K562 (cell line): ENCODE measurements around the gene SPAG9. TPM values are rescaled to one million over a fixed set of nuclear protein-coding genes. Genes with fewer than 3 reads are reported as not detected.

Experiments used
- ATAC-seq: fragments of 200-7000 bp; cut with Tn5 transposase; 3 replicates; pipeline ENCODE4 v1.9.1; 2020; ENCODE audit warnings: moderate library complexity
- BruUV-seq: library from RNA; stranded (reverse); fragments of 400-500 nt; replicated peaks from 2 replicates; lab custom pipeline; 2021; lab: Mats Ljungman, UMichigan
- CTCF ChIA-PET: fragments of 300-600 bp; formaldehyde crosslinking; extraction: SDS; loops from one replicate; lab custom pipeline; 2021; ENCODE audit warnings: low intra/inter-chr PET ratio; lab: Yijun Ruan, JAX
- POLR2A ChIA-PET: fragments of 300-600, 350-650 bp; sonication (Branson Sonifier 250); formaldehyde crosslinking; extraction: SDS; loops from one replicate; lab custom pipeline; 2021; ENCODE audit warnings: antibody characterized with exemption, inconsistent platforms; lab: Yijun Ruan, JAX
- DNase-seq, 4 experiments: peaks; one replicate each; pipeline versions ENCODE4 v3.0.0 to v3.0.0-alpha.2; 2011 to 2018; ENCODE audit warnings: low spot score in 3 of 4, mixed read lengths in 3 of 4; ENCODE audit errors: extremely low read depth in 1 of 4
- FAIRE-seq: peaks from 2 replicates; lab custom pipeline; 2011; peaks lifted over from hg19 to GRCh38; lab: Jason Lieb, UNC
- H2AFZ ChIP-seq: 2 replicates; pipeline ENCODE4 v1.6.0; 2011; ENCODE audit warnings: low read depth, low read length, control low read depth, inconsistent platforms
- H3K27ac ChIP-seq: fragments of 200-600 bp; 3 replicates; pipeline ENCODE4 v1.8.0; 2011; ENCODE audit warnings: low read depth, mild to moderate bottlenecking, control low read depth, inconsistent platforms, low read length, moderate library complexity, mixed read lengths; ENCODE audit errors: extremely low read depth
- H3K27me3 ChIP-seq, 2 experiments: fragments of 300-600 bp in 1 of 2; 2 replicates in 1 of 2; 3 replicates in 1 of 2; pipeline versions ENCODE4 v1.6.0 to v1.8.0; 2011; ENCODE audit warnings: inconsistent platforms in 2 of 2, low read length in 2 of 2, mild to moderate bottlenecking in 1 of 2, mixed read lengths in 1 of 2, moderate library complexity in 1 of 2; ENCODE audit not compliant: control insufficient read depth in 2 of 2, insufficient read depth in 2 of 2
- H3K36me3 ChIP-seq: fragments of 300-600 bp; 3 replicates; pipeline ENCODE4 v1.8.0; 2011; ENCODE audit warnings: mild to moderate bottlenecking, low read length, inconsistent platforms; ENCODE audit not compliant: control insufficient read depth, insufficient read depth
- H3K4me1 ChIP-seq, 2 experiments: fragments of 200-600 bp in 1 of 2; replicated peaks in 1 of 2; 2 replicates in 1 of 2; 3 replicates in 1 of 2; pipeline versions ENCODE4 v1.5.1 to v1.8.0; 2011; ENCODE audit warnings: inconsistent platforms in 2 of 2, low read length in 2 of 2, mild to moderate bottlenecking in 1 of 2, mixed read lengths in 1 of 2, moderate library complexity in 1 of 2; ENCODE audit not compliant: control insufficient read depth in 2 of 2, insufficient read depth in 2 of 2
- H3K4me2 ChIP-seq: 2 replicates; pipeline ENCODE4 v1.6.1; 2011; ENCODE audit warnings: low read length, control low read depth, inconsistent platforms, mixed read lengths; ENCODE audit not compliant: insufficient read depth
- H3K4me3 ChIP-seq: fragments of 200-600 bp; sonication (generic), shearing (Covaris generic); 2 replicates; pipeline ENCODE4 v1.5.1; 2016; ENCODE audit warnings: control low read depth, inconsistent platforms
- H3K79me2 ChIP-seq: fragments of 200-600 bp; 3 replicates; pipeline ENCODE4 v1.8.0; 2011; ENCODE audit warnings: low read length, inconsistent platforms; ENCODE audit not compliant: control insufficient read depth, insufficient read depth
- H3K9ac ChIP-seq, 2 experiments: 2 replicates each; pipeline versions ENCODE4 v1.6.0 to v1.6.1; 2011; ENCODE audit warnings: low read depth in 2 of 2, low read length in 2 of 2, control low read depth in 1 of 2, inconsistent platforms in 1 of 2, mild to moderate bottlenecking in 1 of 2, mixed read lengths in 1 of 2; ENCODE audit not compliant: insufficient read depth in 1 of 2
- H3K9me1 ChIP-seq: one replicate; pipeline ENCODE4 v1.6.0; 2011; ENCODE audit warnings: inconsistent platforms, mild to moderate bottlenecking, low read length, moderate library complexity; ENCODE audit not compliant: control insufficient read depth, insufficient read depth
- H3K9me3 ChIP-seq: replicated peaks from 2 replicates; pipeline ENCODE4 v1.5.1; 2011; ENCODE audit warnings: low read depth, low read length, inconsistent platforms; ENCODE audit not compliant: control insufficient read depth, insufficient read depth
- H4K20me1 ChIP-seq: replicated peaks from 2 replicates; pipeline ENCODE4 v1.6.1; 2011; ENCODE audit warnings: low read length, inconsistent platforms, mixed read lengths; ENCODE audit not compliant: control insufficient read depth, insufficient read depth
- EGR1 ChIP-seq: fragments of 450-650 bp; conservative IDR thresholded peaks from 2 replicates; pipeline ENCODE4 v1.6.1; 2017; ENCODE audit warnings: mild to moderate bottlenecking
- MAX ChIP-seq: sonication (generic); formaldehyde crosslinking; IDR thresholded peaks from 2 replicates; pipeline ENCODE4 v1.9.0; 2022; ENCODE audit warnings: mild to moderate bottlenecking, missing genetic modification reagents
- ZBTB2 ChIP-seq: fragments of 450-650 bp; IDR thresholded peaks from 2 replicates; pipeline ENCODE4 v1.6.1; 2016; ENCODE audit warnings: antibody characterized with exemption
- ZBTB43 ChIP-seq: sonication (generic); formaldehyde crosslinking; IDR thresholded peaks from 2 replicates; pipeline ENCODE4 v1.8.0; 2023; ENCODE audit warnings: mild to moderate bottlenecking, missing genetic modification reagents
- WGBS: fragments of 100-300 bp; shearing (Covaris generic); methylation state at CpG from one replicate; pipeline ENCODE4 v1.1.6; 2016; ENCODE audit warnings: low coverage, mixed read lengths; ENCODE audit not compliant: insufficient coverage; ENCODE audit errors: missing lambda C conversion rate; 5-methylcytosine and 5-hydroxymethylcytosine counted together
- in situ Hi-C: fragments of 300-500 bp; cut with MboI; formaldehyde crosslinking; loops from 4 replicates; pipeline ENCODE4 v1.15.0; 2018; ENCODE audit warnings: inconsistent platforms, mixed read lengths
- intact Hi-C: fragments of 100-400 bp; cut with micrococcal nuclease; formaldehyde crosslinking; loops from 2 replicates; pipeline ENCODE4 v1.14.2; 2022
- polyA plus RNA-seq, 8 experiments: library from polyadenylated mRNA; depleted of rRNA in 4 of 8; stranded (reverse) in 5 of 8; unstranded in 3 of 8; fragments of >200 nt; fragmentation: Nextera tagmentation in 2 of 8; fragmentation: Illumina TruSeq in 1 of 8; extraction: Ambion mirVana in 2 of 8; extraction: Trizol in 1 of 8; gene quantifications; 2 replicates each; pipeline versions ENCODE4 v1.2.1 to v1.2.3, GENCODE V29; 2011 to 2014; ENCODE audit warnings: inconsistent platforms in 1 of 8, missing spikeins in 1 of 8
- total RNA-seq, 7 experiments: library from RNA; depleted of rRNA in 6 of 7; stranded (reverse); fragments of >200 nt in 6 of 7; fragmentation: Illumina TruSeq in 2 of 7; extraction: Trizol in 2 of 7; gene quantifications; 2 replicates each; pipeline versions ENCODE4 v1.2.1 to v1.2.3, GENCODE V29; 2011 to 2021; ENCODE audit warnings: low replicate concordance in 1 of 7

The SPAG9 gene
- total and polyA plus RNA-seq, 9 of the 15 experiments (the other 6 are each of a cell fraction or from before 2014, with no cell fraction given), result 12.2 to 99.2 (median 58.2) TPM

GRCh38 chr17:50946223-50946890 lies 174.3 kb downstream of the SPAG9 start:
- no peak for ATAC-seq
- CTCF ChIA-PET, result interaction anchor here (0.6 kb wide), 1 partner anchor 9 kb away, joined by 3 read pairs; no protein-coding TSS in a partner anchor
- Histone ChIP-seq H3K9me1 (no peaks in the 10 kb centered on the region), H3K27me3 (no peaks in the 10 kb centered on the region), H3K4me1 (peaks cover 73 to 91% of the 10 kb centered on the region in 2 experiments), H3K27ac (no peak overlapping the region; the same call in 2 of the 3 replicates), H3K9ac (peak overlapping the region in 1 of 2 experiments; percentile 74; a peak in 2 of 4 replicates), H3K4me3 (no peak overlapping the region), H3K79me2 (peaks cover 4% of the 10 kb centered on the region; the same call in 1 of the 3 replicates), H2AFZ (peak overlapping the region; percentile 68), H3K9me3 (no peaks in the 10 kb centered on the region), H4K20me1 (no peaks in the 10 kb centered on the region), H3K36me3 (no peaks in the 10 kb centered on the region), H3K4me2 (no peak overlapping the region)
- POLR2A ChIA-PET, result interaction anchor here (13.9 kb wide), 1 partner anchor 82 kb away, joined by 207 read pairs; the partner anchor contains the start of gene TOB1
- TF ChIP-seq ZBTB43 (CRISPR knock-in tag) (no peak), EGR1 (peak; percentile 70), MAX (CRISPR knock-in tag) (0 out of 2 replicates have a peak, but pooled peaks have one; percentile 30), ZBTB2 (peak; percentile 39; the same call in 1 of the 2 replicates)
- no TSS peak for BruUV-seq
- in situ Hi-C loops, result no loop called here
- 80% methylated on average over 10 of the region's 12 CpGs for WGBS
- FAIRE-seq, result no peak
- intact Hi-C loops, result no loop called here
- DNase-seq, result no peak
